GM18867 (cell line): ENCODE measurements around the gene ITGA6.

Experiments used
- ATAC-seq: cut with Tn5 transposase; IDR thresholded peaks from one replicate; pipeline ENCODE4 v1.9.1; 2021; ENCODE audit warnings: mild to moderate bottlenecking, moderate library complexity; ENCODE audit not compliant: unreplicated experiment

Gene ITGA6

DNA sequence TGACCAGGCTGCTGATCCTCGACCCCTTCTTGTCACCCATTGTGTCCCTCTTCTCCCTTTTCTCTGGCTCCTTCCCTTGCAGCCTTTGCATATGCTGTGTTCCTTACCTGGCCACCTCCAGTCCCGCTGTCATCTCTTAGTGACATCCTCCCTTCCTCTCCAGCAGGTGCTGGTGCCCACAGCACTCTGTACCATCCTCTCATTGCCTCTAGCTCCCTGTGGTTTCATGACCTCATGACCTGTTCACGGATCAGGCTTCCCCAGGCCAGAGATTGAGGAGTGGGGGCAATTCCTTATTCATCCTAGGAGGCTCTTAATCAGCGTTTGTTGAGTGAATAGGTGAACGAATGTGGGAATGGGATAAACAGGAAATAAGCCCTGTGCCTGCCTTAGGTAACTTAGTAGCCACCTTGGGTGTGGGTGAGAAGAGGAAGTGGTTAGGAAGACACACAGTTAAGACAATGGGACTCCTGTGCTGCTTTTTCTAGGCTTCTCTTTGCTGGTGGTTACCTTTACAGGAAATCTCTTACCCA, 35.5 kb downstream of the ITGA6 start:
- peak; percentile 59 for ATAC-seq

DNA sequence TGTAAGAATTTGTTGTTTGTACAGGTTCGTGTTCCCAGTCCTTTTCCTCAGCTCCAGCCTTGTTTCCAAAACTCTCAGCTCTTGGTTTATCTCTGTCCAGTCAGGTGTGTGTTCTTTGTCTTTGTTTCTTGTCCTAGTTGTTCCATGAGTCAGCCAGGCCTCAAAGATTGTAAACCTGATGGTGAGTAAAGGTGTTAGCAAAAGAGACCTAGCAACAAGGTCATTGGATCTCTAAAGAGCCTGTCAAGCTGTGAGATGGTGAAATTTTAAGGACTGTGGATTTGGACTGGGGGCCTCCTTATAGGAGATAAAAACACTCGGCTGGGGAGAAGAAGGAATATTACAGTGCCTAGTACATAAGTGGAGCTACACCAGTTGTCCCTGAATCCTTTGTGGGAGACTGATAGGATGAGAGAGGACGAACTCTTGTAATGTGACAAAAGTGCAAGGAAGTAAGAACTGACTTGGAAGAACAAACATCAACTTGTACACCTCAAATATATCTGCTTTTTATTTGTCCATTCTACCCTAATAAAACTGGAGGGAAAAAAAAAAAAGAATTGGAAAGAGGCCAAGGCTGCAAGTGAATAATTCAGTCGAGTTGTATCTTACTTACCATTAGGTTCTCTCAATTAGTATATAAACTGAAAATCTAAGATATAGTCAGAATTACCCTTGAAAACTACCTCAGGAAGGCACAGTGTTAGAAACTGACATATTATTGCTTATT, 37.2 kb downstream of the ITGA6 start:
- no peak for ATAC-seq

DNA sequence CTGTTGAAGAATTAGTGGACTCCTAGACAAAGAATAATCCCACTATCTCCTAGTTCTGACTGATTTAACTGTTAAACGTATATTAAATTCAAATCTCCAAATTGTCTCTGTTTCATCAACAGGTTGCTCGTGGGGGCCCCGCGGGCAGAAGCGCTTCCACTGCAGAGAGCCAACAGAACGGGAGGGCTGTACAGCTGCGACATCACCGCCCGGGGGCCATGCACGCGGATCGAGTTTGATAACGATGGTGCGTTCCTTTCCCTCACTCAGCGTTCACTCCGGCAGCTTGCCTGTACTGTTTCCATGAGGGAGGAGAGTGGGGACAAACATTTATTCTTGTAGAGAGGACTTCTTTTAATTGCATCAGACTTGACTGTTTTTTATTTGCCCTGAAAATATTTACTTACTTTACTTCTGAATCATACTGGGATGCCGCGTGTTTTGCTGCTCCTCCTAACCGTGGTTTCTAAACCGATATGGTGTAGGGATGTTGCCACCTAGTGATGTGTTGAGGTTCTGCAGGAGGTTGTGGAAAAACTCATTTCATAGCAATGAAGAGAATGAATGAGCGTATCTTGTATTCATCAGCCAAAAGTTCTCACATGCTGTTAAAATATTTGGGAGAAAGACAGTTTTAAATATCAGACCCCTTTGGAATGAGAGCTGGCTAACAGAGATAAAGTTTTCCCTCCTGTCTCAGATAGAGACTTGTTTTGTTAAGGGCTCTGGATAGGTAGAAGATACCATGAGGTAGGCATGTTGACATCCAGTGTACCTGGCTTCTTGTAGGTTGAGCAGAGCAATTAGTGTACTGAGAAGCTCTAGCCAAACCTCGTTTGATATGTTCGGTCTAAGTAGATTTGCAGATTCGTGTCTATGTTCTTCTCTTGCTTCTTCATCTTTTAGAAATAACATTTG, 38.3 kb downstream of the ITGA6 start:
- no peak for ATAC-seq

DNA sequence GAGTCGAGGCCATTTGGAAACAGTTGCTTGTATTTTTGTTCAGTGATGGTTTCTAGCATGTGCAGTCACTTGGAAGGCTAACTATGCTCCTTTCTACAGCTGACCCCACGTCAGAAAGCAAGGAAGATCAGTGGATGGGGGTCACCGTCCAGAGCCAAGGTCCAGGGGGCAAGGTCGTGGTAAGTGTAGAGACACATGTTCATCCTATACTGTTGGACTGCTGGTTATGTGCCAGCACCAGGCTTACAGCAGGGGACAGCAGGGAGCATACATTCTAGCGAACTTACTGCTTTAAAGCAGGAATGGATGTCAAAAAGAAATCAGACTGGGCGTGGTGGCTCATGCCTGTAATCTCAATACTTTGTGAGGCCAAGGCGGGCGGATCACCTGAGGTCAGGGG, 40.0 kb downstream of the ITGA6 start:
- ATAC-seq = no peak

DNA sequence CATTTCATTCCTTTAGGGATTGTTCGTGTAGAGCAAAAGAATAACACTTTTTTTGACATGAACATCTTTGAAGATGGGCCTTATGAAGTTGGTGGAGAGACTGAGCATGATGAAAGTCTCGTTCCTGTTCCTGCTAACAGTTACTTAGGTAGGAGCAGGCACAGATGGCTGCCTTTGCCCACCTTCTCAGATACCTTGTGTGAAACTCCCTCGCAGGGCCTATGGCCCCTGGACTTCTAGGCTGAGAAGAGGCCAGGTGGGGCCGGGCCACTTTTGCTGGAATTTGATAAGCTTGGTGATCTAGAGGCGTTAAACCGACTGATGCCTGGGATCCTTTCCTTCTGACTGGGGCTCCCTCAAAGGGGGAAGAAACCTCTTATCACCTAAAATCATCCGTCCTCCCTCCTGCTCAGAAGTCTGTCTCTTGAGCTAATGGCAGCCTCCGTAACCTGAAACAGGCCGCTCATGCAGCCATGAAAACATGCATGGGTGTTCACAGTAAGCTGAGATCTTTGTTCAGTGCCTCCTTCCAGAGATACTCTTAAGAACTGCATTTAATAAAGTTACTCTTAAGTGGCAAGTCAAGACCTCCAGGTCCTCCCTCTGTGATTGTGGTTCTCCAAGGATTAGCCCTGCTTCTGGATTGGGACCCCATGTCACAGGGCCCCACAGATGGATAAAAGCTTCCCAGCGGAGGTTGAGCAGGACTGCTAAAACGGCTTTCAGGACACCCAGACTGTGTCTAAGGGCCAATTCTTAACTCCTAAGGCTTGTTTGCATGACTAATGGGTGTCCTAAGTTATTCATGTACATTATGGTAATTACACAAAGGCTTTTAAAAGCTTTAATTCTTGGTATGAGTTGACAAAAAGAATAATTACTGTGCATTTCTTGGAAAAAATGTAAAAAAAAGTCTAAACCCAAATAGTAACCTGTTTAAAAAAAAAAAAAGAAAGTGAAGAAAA, 43.9 kb downstream of the ITGA6 start:
- ATAC-seq = no peak

DNA sequence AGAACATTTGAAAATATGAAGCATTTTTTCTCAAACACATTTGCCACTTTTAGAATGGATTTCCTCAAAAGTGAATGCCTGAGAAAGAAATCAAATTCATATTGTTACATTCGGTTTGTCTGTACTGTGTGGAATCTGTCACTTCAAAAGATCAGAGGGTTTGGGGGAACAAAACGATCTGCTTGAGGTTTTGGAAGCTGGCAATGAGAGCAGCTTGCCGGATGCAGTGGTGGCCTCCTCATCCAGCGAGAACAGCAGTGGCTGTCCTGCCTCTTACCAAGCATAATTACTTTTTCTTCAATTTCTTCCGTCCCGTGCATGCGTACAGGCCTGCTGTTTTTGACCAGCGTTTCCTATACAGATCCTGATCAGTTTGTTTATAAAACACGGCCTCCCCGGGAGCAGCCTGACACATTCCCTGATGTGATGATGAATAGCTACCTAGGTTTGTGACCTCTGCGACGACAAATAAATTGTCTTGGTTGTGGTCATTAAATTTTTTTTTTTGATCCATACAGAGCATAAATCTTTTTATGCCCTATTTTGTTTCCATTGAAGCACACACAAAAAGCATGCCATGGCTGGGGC, 45.2 kb downstream of the ITGA6 start:
- ATAC-seq = no peak

DNA sequence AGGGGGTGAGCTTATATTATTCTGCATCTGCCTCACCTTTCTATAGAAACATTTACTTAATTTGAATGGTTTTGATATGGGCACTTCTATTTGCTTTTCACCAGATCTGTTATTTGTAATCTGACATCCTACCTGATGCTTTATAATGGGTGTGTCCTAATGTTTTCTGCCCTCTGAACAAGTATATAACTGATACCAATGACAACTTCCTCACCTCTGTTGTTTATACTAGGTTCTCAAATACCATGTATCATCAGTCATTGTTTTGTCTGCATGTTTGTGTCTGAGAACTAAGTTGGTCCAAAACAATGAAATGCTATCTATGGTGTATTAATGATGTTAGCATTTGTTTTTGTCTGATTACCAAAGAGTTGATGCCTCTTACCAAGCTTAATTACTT, 45.8 kb downstream of the ITGA6 start:
- no peak for ATAC-seq

DNA sequence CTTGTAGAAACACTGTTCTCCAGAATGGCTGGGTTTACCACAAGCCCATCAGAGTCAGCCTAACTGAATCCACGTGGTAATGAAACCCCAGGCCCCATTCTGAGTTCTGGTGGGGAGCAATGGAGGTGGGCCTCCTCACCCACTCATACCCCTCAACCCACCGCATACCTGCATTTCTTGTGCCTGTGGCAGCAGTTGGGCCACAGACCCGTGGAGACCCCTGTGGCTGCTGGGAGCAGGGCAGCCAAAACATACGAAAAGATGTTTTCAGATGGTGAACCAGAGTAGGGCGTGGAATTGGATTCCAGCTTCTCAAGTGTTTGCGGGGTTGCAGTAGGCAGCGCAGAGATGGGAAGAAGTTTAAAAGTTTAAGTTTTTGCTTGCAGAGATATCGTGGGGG, 51.0 kb downstream of the ITGA6 start:
- no peak for ATAC-seq

DNA sequence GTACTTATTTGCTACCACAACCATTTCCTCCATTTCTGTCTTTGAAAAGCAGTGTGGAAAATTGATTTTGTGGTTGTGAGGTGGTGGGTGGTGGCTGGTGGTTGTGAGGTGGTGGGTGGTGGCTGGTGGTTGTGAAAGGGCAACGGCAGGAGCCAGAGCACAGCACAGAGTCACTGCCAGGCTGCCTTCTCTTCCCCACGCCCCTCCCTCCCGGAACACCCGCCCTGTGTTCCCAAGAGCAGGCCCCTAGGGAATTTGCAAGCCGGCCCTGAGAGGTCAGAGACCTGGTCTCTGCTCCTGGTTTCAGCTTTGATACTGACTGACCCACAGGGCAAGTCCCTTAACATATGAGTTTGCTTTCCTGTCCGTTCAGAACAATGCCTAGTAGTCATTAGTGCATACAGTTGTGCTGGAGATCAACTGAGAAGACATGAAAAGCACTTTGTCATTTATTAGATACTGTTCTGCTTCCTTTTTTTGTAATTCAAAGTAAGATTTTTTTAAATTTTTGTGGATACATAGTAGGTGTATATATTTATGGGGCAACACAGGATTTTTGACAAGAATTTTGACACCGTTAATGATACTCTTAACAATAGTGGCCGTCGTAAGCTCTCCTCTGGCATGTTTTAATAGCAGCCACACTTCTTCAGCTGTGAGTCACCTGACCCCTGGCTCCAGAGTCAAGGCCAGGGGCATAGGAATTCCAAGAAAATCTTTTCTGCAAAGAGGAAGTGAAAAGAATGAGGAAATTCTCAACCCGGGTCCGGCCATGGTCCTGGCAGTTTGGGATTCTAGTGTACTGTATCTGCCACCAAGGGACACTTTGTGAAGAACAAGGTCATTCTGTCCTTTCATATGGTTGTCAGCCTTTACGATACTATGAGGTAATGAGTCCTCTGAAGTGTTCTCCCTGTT, 53.2 kb downstream of the ITGA6 start:
- ATAC-seq = no peak

DNA sequence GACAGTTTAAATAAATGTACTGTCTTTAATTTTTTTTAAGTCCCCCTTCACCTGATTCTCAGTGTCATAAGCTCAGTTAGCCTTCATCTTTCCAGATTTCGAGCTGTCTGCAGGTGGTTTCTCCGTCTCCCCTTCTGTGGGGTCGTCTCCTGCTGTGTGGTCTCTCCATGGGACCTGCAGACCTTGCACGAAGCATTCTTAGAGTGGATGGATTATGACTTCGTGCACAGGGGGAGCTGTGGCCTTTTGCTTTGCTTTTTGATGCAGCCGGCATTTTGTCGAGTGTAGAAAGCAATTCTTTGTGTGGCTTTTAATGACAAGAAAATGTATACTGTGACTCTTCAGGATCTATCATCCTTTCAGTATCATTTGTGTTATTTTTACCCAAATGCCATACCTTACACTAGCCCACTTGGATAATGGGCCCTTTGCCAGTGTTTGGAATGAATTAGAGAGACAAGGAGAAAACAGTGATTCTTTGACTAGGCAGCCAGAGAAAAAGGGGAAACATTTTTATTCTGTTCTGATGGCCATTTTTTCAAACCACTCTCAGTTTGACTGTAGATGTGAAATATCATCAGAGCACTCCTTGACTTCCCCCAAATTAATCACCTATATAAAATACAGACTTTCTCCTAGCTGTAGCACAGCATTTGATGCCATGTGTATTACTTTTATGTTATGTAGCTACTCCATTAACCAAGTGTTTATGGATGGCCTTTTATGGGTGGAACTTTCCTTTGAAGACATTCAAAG, 54.3 kb downstream of the ITGA6 start:
- no peak for ATAC-seq

DNA sequence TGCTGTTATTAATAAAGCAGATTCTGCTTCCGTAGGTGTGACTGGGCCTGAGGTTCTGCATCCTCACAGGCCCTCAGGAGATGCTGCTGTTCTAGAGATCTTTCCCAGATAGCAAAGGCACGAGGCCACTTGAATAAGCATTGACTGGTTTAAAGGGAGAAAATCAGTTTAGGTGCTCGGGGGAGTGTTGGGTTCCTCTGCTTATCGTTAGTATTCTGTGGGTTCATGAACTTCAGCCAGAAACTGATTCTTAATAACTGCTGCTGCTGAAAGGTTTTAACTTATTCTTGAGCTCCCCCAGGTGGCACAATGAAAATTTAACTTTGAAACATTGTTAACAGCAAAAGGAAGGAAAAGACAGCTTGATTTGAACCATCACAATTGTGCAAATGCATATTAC, 56.9 kb downstream of the ITGA6 start:
- peak; percentile 38 for ATAC-seq

DNA sequence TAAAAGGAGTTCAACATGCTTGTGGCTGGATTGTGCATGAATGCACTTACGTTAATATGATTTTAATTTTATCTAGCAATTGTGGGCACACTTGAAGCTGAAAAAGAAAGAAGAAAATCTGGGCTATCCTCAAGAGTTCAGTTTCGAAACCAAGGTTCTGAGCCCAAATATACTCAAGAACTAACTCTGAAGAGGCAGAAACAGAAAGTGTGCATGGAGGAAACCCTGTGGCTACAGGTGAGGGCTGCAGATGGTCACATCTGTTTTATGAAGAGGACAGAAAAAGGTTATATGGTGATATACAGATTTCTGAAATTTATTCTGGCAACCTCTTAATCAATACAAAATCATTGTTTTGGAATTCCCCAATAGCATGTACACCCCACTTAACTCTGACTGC, 57.3 kb downstream of the ITGA6 start:
- ATAC-seq = peak; percentile 64

DNA sequence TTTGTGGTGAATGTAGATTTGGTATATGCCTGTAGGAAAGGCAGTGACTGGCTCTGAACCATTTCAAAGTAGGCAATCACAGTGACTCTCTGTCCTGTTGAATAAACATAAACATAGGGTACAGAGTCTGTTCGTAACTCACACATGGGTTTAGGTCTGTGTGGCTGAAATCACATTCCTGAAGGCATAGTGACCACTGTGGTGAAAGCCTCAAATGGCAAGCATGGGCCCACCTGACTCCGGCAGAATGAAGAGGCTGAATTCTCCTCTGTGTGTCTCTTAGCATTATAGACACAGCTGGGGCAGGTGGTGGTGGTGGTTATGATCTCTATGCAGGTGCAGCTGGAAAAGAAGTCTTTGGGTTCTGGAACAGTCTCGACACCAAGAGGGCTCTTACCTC, 61.2 kb downstream of the ITGA6 start:
- no peak for ATAC-seq

DNA sequence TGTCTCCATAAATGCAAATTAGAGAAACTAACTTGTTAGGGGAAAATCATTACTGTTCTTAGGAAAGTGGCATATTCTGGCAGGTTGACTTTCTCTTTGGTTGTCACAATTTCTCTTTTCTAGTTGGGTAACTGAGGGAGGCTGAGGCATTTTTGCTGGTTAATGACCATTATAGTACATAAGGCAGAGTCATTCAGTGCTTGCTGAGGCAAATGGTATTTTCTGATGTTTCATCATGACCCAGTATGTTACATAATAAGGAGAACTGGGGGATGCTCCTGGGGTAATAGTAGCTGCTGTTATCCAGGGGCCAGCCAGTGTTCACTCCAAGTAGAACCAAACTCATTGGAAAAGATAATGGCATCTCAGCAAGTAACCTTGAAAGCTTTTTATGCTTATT, 62.3 kb downstream of the ITGA6 start:
- ATAC-seq = no peak

DNA sequence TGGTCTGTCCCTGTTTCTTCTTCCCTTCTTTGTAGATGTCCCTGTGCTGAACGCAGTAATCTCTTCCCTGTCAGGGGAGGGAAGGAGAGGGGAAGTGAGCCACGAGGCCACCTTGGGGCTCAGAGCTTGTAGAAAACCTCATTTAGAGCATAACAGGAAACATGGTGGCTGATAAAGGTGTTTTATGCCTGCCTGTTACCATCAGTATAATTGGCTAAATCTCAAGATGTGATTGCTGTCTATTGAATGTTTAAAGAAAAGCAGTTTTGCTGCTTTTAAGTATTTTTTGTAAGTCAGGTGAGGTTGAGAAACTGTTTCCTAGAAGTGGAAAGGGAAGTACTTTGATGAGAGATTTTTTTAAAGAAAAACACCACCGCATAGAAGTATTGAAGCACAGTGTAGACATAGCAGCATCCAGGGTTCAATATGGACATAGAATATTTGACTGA, 68.8 kb downstream of the ITGA6 start:
- ATAC-seq = no peak

DNA sequence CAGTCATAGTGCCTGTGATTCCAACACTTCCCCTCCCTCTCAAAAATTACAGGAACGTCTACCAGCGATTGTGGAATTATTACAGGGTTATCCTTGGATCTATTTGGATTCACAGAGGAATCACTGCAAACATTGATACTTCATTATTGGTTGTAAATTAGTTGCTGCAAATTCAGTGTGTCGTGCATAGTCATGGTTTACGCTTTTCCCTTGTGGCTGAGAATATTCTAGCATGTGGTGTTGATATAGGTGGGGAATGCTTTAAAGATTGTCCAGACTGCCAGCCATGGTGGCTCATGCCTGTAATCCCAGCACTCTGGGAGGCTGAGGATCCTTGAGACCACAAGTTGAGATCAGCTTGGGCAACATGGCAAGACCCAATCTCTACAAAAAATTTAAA, 79.8 kb downstream of the ITGA6 start:
- no peak for ATAC-seq

DNA sequence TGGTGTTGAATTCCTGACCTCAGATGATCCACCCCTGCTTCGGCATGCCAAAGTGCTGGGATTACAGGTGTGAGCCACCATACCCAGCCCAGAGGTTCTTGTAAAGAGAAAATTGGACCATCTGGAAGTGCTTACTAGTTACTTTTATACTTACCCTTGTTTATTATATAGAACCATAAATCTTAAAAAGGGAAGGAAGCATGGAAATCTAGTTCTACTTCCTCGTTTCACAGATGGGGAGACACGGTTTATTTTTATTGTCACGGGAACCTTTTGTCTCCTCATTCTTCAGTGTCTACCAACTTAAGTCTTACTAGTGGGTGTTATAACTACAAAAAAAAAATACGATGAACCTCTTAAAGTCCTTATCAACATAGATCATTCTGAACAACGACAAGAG, 82.7 kb downstream of the ITGA6 start:
- no peak for ATAC-seq

DNA sequence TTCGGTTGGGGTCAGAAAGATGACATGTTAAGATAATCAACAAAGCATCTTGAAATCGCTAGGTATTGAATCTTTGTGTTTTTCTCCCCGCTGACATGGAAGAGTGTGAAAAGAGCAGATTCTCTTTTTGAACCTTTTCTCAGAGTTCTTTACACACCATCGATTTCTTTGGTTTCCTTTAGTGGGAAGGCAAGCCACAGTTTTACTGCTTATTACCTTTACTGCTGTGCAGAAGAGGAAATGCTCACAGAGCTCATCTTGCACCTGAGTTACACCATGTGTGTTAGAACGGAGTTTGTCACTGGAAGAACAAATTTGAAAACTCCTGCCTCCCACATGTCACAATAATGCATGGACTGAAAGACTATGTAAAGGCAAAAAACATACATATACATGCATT, 83.2 kb downstream of the ITGA6 start:
- no peak for ATAC-seq
